ENCODE data around the gene RTN4. TPM values are rescaled to one million over a fixed set of nuclear protein-coding genes. Genes with fewer than 3 reads are reported as not detected.
A peak's percentile ranks its signal among the peaks of the same experiment; 100 is the strongest.

RTN4 gene
- total RNA-seq, 1 experiment from 2014 or later: 200 TPM

GRCh38 chr2:54986264-54986663, 64.0 kb downstream of the RTN4 start:
- Histone ChIP-seq H3K18ac (ENCODE audit: insufficient read length, low read depth, low read length) (no peak overlapping the region), H3K23me2 (ENCODE audit: insufficient read length, low read depth, low read length, poor library complexity, severe bottlenecking) (no peaks in the 10 kb centered on the region), H3K4me1 (ENCODE audit: insufficient read depth, low read length) (no peaks in the 10 kb centered on the region), H4K20me1 (ENCODE audit: control insufficient read depth, insufficient read depth, insufficient read length) (no peaks in the 10 kb centered on the region), H2BK120ac (ENCODE audit: low read depth, low read length, poor library complexity, severe bottlenecking) (no peak overlapping the region), H3K79me2 (ENCODE audit: insufficient read depth, low read length) (peaks cover 13% of the 10 kb centered on the region; the same call in 1 of the 2 replicates), H3K56ac (ENCODE audit: insufficient read length, low read depth, low read length) (no peak overlapping the region), H3K27me3 (ENCODE audit: insufficient read depth, low read length) (no peaks in the 10 kb centered on the region), H2BK12ac (ENCODE audit: insufficient read length, low read depth, low read length) (no peak overlapping the region), H3T11ph (ENCODE audit: low read length) (no peak overlapping the region), H2AK5ac (ENCODE audit: insufficient read length, low read length) (no peak overlapping the region), H3K4me2 (ENCODE audit: insufficient read depth, insufficient read length, low read length) (no peak overlapping the region), H3K27ac (ENCODE audit: insufficient read length, low read depth, low read length) (no peak overlapping the region), H3K9ac (ENCODE audit: extremely low read depth, insufficient read length, low read length) (no peak overlapping the region), H2BK15ac (ENCODE audit: low read depth, low read length) (no peak overlapping the region), H4K5ac (ENCODE audit: insufficient read length, low read depth, low read length) (no peak overlapping the region), H3K4ac (ENCODE audit: low read depth, low read length) (no peak overlapping the region), H2BK20ac (ENCODE audit: low read depth, low read length, poor library complexity, severe bottlenecking) (no peak overlapping the region), H3K9me3 (ENCODE audit: control insufficient read depth, low read depth, low read length) (no peaks in the 10 kb centered on the region), H3K14ac (ENCODE audit: insufficient read depth, low read length) (no peak overlapping the region), H2BK5ac (ENCODE audit: insufficient read length, low read length) (no peak overlapping the region), H4K8ac (replicated peaks; ENCODE audit: insufficient read length, low read depth, low read length) (no peak overlapping the region), H3K23ac (ENCODE audit: insufficient read length, low read depth, low read length) (no peak overlapping the region), H3K79me1 (ENCODE audit: insufficient read depth, low read depth, low read length, poor library complexity, severe bottlenecking) (peaks cover 11% of the 10 kb centered on the region), H2AFZ (ENCODE audit: low read length) (no peak overlapping the region), H4K91ac (ENCODE audit: insufficient read length, low read depth, low read length) (no peak overlapping the region)
- Mint-ChIP-seq H3K36me3 (ENCODE audit: insufficient read depth in 1 of 3, low read depth in 3 of 3) (peaks cover 16 to 38% (median 25%) of the 10 kb centered on the region in 3 experiments; a peak in 6 of 7 replicates), H3K4me3 (no peak overlapping the region), H3K27ac (peak overlapping the region in 1 of 3 experiments; percentile 30; a peak in 1 of 7 replicates), H3K4me1 (peaks cover 14 to 16% of the 10 kb centered on the region in 2 experiments), H3K27me3 (ENCODE audit: low read depth) (no peaks in the 10 kb centered on the region), H3K9me3 (no peaks in the 10 kb centered on the region)
- DNase-seq: no peak
- WGBS (ENCODE audit: extremely low coverage, insufficient read length, low lambda C conversion rate): no CpG with 5 or more reads among the region's 3 CpGs
- no peak for TF ChIP-seq CTCF (conservative IDR thresholded peaks at IDR 0.05)

Measured in H9 (cell line).